HG03196 (cell line): Measurements from ENCODE around the gene SUPT6H.
"Not testable (repeated sequence)": the region's sequence is repeated elsewhere in the genome, so short reads cannot be mapped to it uniquely, and the experiment has no call there.

Source experiments
- ATAC-seq: cut with Tn5 transposase; IDR thresholded peaks from one replicate; pipeline ENCODE4 v1.9.1; 2021; ENCODE audit not compliant: unreplicated experiment

Gene SUPT6H

GRCh38 chr17:28734712-28735241, 72.8 kb downstream of the SUPT6H start:
- no peak for ATAC-seq

DNA sequence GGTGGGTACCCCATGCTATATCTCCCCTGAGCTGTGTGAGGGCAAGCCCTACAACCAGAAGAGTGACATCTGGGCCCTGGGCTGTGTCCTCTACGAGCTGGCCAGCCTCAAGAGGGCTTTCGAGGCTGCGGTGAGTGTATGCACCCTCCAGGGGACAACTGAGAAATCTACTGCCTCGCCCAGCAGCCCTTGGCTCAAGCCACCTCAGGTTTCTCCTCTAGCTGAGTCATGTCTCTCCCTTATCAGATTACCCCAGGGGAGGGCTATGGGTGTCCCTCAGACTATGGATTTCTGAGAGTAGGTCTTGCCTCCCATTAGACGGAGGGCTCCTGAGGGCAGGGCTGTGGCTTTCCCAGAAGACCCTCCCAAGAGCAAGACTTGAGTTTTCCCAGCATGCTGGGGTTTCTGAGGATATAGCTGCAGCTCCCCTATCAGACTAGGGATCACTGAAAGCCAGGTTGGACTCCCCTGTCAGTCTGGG, 73.3 kb downstream of the SUPT6H start:
- ATAC-seq = no peak

GRCh38 chr17:28735913-28736769, 74.1 kb downstream of the SUPT6H start:
- not testable (repeated sequence) for ATAC-seq

DNA sequence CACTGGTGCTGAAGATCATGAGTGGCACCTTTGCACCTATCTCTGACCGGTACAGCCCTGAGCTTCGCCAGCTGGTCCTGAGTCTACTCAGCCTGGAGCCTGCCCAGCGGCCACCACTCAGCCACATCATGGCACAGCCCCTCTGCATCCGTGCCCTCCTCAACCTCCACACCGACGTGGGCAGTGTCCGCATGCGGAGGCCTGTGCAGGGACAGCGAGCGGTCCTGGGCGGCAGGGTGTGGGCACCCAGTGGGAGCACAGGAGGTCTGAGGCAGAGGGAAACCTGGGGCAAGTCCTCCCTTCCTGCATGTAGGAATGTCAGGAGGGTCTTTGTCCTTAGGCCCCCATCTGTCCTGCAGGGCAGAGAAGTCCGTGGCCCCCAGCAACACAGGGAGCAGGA, 75.3 kb downstream of the SUPT6H start:
- ATAC-seq = no peak

- peak; percentile 47 for ATAC-seq
Observed at GRCh38 chr17:28737770-28738679, 76.0 kb downstream of the SUPT6H start.

DNA sequence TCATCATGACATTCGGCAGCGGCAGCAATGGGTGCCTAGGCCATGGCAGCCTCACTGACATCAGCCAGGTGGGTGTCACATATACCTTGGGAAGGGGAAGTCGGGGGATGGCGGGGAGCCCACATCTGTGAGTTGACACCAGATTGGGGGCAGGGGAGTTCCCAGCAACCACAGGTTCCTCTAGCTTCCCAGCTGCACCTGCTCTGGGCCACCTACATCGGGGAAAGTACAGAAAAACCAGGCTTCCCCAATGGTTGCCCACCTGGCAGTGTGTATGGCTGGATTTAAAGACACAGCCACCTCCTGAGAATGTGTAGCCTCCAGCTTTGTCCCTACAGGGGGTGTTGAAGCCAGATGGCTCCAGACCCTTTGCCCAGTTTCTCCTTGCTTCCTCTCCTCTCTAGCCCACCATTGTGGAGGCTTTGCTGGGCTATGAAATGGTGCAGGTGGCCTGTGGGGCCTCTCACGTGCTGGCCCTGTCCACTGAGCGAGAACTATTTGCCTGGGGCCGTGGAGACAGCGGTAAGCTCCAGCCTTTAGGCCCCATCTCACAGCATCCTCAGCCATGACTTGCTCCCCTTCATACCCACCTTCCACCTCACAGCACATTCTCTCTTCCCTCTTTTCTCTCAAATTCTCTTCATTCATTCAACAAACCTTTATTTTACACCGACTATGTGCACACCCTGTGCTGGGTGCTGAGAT, 76.8 kb downstream of the SUPT6H start:
- no peak for ATAC-seq

- no peak for ATAC-seq
Observed at GRCh38 chr17:28740406-28741357, 78.7 kb downstream of the SUPT6H start.

- no peak for ATAC-seq
Observed at GRCh38 chr17:28741358-28742349, 79.6 kb downstream of the SUPT6H start.

DNA sequence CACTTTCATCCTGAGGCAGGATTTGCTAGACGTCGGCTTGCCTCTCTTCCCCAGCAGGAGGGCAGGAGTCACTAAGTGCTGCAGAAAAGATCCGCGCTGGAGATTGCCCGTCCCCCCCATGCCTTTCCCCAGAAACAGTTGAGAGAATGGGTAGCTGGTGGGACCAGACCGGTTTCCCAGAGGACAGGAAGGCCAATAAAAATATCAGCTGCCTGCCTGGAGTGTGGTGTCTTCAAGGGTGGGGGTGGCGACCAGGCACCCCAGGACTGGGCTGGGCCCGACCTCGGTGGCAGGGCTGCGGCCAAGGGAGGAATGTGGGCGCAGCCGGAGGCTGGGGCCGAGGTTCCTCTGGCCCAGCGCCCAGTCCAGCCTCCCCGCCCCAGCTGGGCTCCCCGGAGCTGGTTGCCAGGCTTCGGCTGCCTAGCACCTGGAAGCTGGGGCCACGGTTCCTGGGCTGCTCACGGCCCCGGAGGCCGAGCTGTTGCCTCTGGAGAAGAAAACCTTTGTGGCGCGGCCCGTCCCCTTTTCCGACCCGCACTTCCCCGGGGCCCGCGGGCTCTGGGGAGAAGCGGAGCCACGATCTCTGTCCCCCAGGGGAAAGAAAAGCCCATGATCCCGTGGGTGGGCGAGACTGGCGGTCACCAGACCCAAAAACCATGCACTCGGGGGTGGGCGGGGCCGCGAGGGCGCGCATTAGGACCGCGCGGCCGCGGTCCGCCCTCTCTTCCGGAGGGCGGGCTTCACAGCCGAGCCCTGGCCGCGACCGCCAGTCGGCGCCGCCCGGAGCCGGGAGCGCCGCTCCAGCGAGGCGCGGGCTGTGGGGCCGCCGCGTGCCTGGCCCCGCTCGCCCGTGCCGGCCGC, 81.5 kb downstream of the SUPT6H start, which contains the start of gene TRAF4:
TSS of gene TRAF4 (plus strand) at position 769 of the 861 bp plus-strand sequence. CDS start 102 bp downstream, outside the sequence.
- peak; percentile 52 for ATAC-seq

- no peak for ATAC-seq
Observed at GRCh38 chr17:28744104-28744971, 82.3 kb downstream of the SUPT6H start.

DNA sequence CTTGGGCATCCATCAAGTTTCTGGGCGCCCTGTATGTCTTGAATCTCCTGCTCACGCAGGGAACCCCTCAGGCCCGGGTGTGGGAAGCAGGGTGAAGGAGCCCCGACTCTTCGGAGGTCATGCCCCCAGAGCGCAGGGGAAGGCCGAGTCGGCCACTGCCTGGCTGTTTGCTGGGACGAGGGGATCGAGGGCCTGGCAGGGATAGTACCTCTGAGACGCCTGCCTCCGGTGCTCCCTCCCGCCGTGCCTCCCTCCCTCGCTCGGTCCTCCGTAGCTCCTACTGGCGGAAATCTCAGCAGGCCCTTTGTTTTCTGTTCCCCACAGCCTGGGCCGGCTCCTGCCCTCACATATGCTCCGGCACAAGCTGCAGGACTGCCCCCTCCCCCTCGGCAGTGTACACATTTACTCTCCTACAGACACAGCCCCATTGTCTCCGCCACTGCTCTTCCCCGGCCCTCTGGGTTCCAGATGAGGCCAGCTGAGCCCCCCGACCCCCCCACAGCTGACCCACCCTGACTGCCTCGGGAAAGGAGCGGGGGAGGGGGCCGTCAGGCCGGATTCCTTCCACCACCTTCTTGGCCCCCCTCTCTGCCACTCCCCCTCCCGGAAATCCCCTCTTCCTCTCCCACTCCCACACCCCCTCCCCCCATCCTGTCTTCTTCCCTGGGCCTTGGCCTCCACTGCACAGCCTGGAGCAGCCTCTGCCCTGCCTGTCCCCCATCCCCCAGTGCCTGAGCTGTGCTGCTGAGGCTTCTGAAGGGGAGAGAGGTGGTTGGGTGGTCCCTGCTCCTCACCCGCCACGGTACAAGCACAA, 83.2 kb downstream of the SUPT6H start:
- ATAC-seq = no peak

DNA sequence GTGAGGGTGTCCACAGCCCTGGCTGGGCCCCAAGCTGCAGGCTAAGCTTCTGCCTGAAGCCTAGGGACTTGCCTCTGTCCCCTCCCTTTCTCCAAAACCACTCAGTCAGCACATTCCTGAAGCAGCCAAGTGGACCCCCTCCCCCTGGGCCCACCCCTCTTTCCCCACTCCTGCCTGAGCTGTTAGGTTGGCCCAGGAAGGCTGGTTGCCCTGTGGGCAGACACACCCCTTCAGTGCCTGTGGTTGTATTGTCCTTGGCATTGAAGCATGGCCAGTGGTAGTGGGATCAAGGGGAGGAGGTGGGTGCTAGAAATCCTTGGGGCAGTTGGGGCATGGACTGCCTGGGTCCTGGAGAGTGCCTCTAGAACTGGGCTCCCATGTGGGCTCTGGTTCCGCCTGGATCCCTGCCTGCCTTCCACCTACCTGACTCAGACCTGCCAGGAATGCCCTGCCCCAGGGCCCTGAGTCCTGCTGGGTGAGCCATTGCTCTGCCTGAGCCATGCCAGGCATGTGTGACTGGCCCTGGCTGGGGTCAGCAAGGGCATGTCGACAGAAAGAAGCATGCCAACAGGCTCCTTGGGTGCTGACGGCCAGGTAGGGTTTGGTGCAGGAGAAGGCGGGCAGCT, 83.9 kb downstream of the SUPT6H start:
- ATAC-seq = no peak

- ATAC-seq = no peak
Observed at GRCh38 chr17:28746611-28747050, 84.6 kb downstream of the SUPT6H start.

DNA sequence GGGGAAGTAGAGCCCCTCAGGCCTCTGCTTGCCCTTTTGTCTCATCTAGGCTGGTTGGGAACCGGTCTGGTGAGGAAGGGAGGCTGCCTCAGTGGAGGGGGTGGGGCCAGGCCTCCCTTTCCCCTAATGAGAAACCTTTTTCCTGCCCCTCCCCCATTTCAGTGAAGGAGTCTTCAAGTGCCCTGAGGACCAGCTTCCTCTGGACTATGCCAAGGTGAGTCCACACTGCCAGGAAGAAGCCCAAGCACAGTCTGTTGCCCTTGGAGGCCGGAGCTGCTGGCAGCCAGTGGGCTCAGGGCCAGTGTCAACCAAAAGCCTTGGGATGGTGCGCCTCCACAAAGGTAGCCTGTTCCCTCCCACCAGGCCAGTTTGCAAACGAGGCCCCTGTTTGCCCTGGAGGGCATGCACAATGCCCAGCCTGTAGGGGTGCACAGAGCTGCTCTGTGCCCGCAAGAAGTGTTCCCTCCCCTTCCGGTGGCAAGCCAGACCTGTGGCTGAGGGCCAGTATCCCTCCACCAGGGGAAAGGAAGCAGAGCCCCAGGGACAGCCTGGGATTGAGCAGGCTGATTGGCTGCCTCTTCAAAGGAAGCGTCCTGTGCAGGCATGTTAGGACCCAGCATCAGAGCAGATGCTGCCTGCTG, 85.2 kb downstream of the SUPT6H start:
- ATAC-seq = no peak
